ENCODE results near the gene VAMP2. TPM values are rescaled to one million over a fixed set of nuclear protein-coding genes. Genes with fewer than 3 reads are reported as not detected.

Gene VAMP2
- total RNA-seq, 1 experiment from 2014 or later: 22.1 TPM

- Mint-ChIP-seq H3K36me3 (ENCODE audit: insufficient read depth, unreplicated experiment) (no peaks in the 10 kb centered on the region), H3K4me1 (ENCODE audit: low read depth, unreplicated experiment) (no peaks in the 10 kb centered on the region), H3K9me3 (ENCODE audit: low read depth, unreplicated experiment) (no peaks in the 10 kb centered on the region), H3K4me3 (ENCODE audit: low read depth, unreplicated experiment) (no peak overlapping the region), H3K27me3 (ENCODE audit: unreplicated experiment) (peaks cover 16% of the 10 kb centered on the region), H3K27ac (ENCODE audit: unreplicated experiment) (no peak overlapping the region)
- CTCF ChIA-PET: no interaction called here
- no peak for TF ChIP-seq CTCF (IDR thresholded peaks at IDR 0.05; ENCODE audit: unreplicated experiment)
- DNase-seq: no peak
- no TSS peak for BruUV-seq (replicated peaks)
- intact Hi-C loops (cut with micrococcal nuclease; ENCODE audit: unreplicated experiment): no loop called here
These were observed 29.3 kb downstream of the VAMP2 start for GRCh38 chr17:8133399-8133798.

- H3K36me3 Mint-ChIP-seq (ENCODE audit: insufficient read depth, unreplicated experiment): peaks cover 2% of the 10 kb centered on the region
- H3K27ac Mint-ChIP-seq (ENCODE audit: unreplicated experiment): no peak overlapping the region
- intact Hi-C loops (cut with micrococcal nuclease; ENCODE audit: unreplicated experiment): no loop called here
- CTCF ChIA-PET: no interaction called here
- H3K4me3 Mint-ChIP-seq (ENCODE audit: low read depth, unreplicated experiment): no peak overlapping the region
- H3K27me3 Mint-ChIP-seq (ENCODE audit: unreplicated experiment): peaks cover 25% of the 10 kb centered on the region
- no peak for TF ChIP-seq CTCF (IDR thresholded peaks at IDR 0.05; ENCODE audit: unreplicated experiment)
- DNase-seq: no peak
- no peaks in the 10 kb centered on the region for H3K9me3 Mint-ChIP-seq (ENCODE audit: low read depth, unreplicated experiment)
- H3K4me1 Mint-ChIP-seq (ENCODE audit: low read depth, unreplicated experiment): peaks cover 6% of the 10 kb centered on the region
- BruUV-seq (replicated peaks): no TSS peak
These were observed 30.8 kb downstream of the VAMP2 start for GRCh38 chr17:8131844-8132441.

GRCh38 chr17:8128125-8128784 is 34.5 kb downstream of the VAMP2 start:
- H3K36me3 Mint-ChIP-seq (ENCODE audit: insufficient read depth, unreplicated experiment): peaks cover 26% of the 10 kb centered on the region
- BruUV-seq (replicated peaks): no TSS peak
- DNase-seq: no peak
- peaks cover 62% of the 10 kb centered on the region for H3K27me3 Mint-ChIP-seq (ENCODE audit: unreplicated experiment)
- TF ChIP-seq CTCF (IDR thresholded peaks at IDR 0.05; ENCODE audit: unreplicated experiment): no peak
- CTCF ChIA-PET: no interaction called here
- H3K27ac Mint-ChIP-seq (ENCODE audit: unreplicated experiment): no peak overlapping the region
- no peaks in the 10 kb centered on the region for H3K9me3 Mint-ChIP-seq (ENCODE audit: low read depth, unreplicated experiment)
- intact Hi-C loops (cut with micrococcal nuclease; ENCODE audit: unreplicated experiment): no loop called here
- no peak overlapping the region for H3K4me3 Mint-ChIP-seq (ENCODE audit: low read depth, unreplicated experiment)
- H3K4me1 Mint-ChIP-seq (ENCODE audit: low read depth, unreplicated experiment): peaks cover 43% of the 10 kb centered on the region

GRCh38 chr17:8126491-8127066 is 36.2 kb downstream of the VAMP2 start:
- CTCF ChIA-PET: interaction anchor here (0.6 to 1.0 kb wide), 4 partner anchors 27 to 187 kb away, joined by 3 read pairs; no protein-coding TSS in a partner anchor
- no peaks in the 10 kb centered on the region for H3K9me3 Mint-ChIP-seq (ENCODE audit: low read depth, unreplicated experiment)
- H3K4me3 Mint-ChIP-seq (ENCODE audit: low read depth, unreplicated experiment): peak overlapping the region; percentile 91
- intact Hi-C loops (cut with micrococcal nuclease; ENCODE audit: unreplicated experiment): no loop called here
- H3K4me1 Mint-ChIP-seq (ENCODE audit: low read depth, unreplicated experiment): peaks cover 48% of the 10 kb centered on the region
- peaks cover 75% of the 10 kb centered on the region for H3K27me3 Mint-ChIP-seq (ENCODE audit: unreplicated experiment)
- peak; percentile 43 for DNase-seq
- H3K36me3 Mint-ChIP-seq (ENCODE audit: insufficient read depth, unreplicated experiment): peaks cover 26% of the 10 kb centered on the region
- BruUV-seq (replicated peaks): no TSS peak
- peak overlapping the region; percentile 94 for H3K27ac Mint-ChIP-seq (ENCODE audit: unreplicated experiment)
- TF ChIP-seq CTCF (IDR thresholded peaks at IDR 0.05; ENCODE audit: unreplicated experiment): no peak
